GM21529 (cell line): ENCODE data around the gene TRUB2.
"Not testable (repeated sequence)": the region's sequence is repeated elsewhere in the genome, so short reads cannot be mapped to it uniquely, and the experiment has no call there.

Experiments
- ATAC-seq: cut with Tn5 transposase; IDR thresholded peaks from one replicate; pipeline ENCODE4 v1.9.1; 2021; ENCODE audit not compliant: unreplicated experiment

Gene TRUB2

GRCh38 chr9:128341435-128341849 lies 19.2 kb upstream of the TRUB2 start:
- peak; percentile 43 for ATAC-seq

DNA sequence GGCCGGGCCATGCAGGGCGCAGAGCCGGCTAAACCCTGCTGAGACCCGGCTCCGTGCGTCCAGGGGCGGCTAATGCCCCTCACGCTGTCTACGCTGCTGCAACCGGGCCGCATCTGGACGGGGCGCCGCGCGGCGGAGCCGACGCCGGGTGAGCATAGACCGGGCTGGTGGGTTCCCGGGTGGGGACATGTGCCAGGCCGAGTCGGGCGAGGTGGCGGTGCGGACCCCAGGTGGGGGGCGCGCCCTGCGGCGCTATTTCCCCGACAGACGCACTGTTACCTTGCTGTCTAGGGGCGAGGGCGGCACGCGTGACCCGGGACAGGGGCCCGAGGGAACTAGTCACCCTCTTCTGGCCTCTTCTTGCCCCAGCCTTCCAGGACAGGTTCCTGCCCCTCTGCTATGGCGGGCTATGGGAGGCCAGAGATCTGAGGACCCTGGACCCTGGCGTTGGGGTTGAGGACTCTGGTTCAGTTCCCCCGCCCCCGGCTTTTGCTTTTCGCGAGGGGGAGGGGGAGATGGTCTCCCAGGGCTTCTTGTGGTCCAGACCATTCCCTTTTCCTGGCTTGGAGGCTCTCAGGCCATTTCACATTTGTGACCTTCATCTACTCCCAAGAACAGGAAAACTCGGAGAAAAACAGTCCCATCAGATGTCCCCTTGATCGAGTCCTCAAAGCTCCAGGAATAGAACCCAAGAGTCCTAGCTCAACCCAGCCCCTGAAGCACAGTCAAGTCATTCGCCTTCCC lies 18.6 kb upstream of the TRUB2 start:
- peak; percentile 35 for ATAC-seq

GRCh38 chr9:128339761-128340690 lies 17.8 kb upstream of the TRUB2 start, which contains the start of gene SLC27A4:
Gene SLC27A4, plus strand, starts transcription at chr9:128340527. Its CDS starts 2,606 bp downstream, at chr9:128343133.
- ATAC-seq = peak; percentile 81

DNA sequence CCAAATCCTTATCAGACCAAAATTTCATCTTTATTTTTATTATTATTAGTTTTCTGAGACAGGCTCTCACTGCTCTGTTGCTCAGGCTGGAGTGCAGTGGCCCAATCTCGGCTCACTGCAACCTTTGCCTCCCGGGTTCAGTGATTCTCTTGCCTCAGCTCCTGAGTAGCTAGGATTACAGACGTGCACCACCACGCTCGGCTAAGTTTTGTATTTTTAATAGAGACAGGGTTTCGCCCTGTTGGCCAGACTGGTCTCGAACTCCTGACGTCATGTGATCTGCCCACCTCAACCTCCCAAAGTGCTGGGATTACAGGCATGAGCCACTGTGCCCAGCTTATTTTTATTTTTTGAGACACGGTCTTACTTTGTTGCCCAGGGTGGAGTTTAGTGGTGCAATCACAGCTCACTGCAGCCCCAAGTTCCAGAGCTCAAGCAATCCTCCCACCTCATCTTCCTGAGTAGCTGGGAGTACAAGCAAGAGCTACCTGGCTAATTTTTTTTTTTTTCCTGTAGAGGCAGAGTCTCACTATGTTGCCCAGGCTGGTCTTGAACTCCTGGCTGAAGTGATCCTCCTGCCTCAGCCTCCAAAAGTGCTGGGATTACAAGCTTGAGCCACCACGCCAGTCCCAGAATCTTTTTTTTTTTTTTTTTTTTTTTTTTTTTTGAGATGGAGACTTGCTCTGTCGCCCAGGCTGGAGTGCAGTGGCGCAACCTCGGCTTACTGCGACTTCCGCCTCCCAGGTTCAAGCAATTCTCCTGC lies 16.8 kb upstream of the TRUB2 start:
- ATAC-seq = not testable (repeated sequence)

DNA sequence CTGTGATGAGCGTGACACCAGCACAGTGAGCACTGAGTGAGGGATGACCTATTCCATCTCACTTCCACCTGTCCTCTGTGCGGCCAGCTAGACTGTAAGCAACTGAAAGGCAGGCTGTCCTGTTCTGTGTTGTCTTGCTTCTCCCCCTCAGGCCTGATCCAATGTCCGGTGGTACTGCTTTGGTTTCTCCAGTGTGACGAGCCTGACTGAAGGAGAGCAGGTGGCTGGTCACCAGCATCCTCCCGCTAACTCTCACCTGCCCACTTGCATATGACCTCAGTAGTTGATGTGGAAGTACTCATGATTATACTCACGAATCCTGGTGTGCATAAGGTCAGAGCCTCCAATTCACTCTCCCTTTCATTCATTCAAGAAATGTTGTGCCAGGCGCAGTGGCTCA lies 15.7 kb upstream of the TRUB2 start:
- no peak for ATAC-seq

GRCh38 chr9:128335914-128336313 lies 13.7 kb upstream of the TRUB2 start:
- ATAC-seq = no peak

- ATAC-seq = no peak
Measured at GRCh38 chr9:128335161-128335560, 12.9 kb upstream of the TRUB2 start.

DNA sequence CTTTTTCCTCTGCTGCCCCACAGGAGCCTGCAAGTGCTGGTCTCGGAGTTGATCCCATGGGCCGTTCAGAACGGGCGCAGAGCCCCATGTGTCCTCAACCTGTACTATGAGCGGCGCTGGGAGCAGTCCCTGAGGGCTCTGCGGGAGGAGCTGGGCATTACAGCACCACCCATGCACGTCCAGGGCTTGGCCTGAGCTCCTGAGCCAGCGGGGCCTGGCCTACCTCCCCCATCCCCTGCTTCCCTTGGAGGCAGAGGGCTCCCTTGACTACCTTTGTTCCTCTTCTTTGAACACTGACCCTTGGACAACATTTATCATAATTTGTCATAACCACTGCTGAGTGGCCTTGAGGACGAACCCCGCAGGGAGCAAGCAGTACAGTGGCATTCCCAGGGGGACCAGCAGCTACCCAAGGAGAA lies 11.2 kb upstream of the TRUB2 start:
- no peak for ATAC-seq

DNA sequence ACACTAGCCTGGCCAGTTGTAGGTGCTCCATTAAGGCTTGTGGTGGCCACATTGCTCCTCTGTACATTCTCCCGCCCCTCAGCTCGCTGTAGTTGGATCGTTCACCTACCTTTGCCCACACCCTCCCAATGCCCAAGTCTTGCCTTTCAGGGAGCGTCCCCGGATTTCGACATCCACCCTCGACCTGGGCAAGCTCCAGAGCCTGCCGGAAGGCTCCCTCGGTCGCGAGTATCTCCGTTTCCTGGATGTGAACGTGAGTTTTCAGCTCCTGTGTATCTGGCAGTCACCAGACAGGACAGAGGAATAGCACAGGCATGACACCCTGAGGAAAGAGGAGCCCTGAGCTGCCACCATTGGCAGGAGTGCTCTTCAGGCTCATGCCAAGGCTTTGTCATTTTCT lies 3.4 kb upstream of the TRUB2 start:
- no peak for ATAC-seq

- ATAC-seq = no peak
Measured at GRCh38 chr9:128324401-128324800, 2.2 kb upstream of the TRUB2 start.

GRCh38 chr9:128323791-128324190 lies 1.5 kb upstream of the TRUB2 start:
- ATAC-seq = no peak

- ATAC-seq = no peak
Measured at GRCh38 chr9:128323212-128323730, 1.0 kb upstream of the TRUB2 start.

- ATAC-seq = peak; percentile 3
Measured at GRCh38 chr9:128321879-128322403, 306 bp downstream of the TRUB2 start.

DNA sequence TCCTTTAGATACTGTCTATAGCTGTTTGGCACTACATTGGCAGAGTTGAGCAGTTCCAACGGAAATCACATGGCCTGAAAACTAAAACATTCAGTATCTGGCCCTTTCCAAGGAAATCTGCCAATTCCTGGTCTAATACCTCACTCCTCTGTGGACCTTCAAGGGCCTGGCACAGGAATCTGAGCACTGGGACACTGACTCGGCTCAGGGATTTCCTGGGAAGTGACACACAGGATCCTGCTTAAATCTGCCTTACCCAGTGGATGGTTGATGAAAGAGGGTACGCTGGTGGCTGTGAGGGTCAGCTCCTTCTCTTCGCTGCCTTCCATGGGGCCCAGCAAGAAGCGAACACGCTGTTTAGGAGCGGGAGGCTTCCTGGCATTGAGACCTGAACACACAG lies 904 bp downstream of the TRUB2 start:
- no peak for ATAC-seq

GRCh38 chr9:128317629-128318028 lies 4.6 kb downstream of the TRUB2 start:
- no peak for ATAC-seq

GRCh38 chr9:128316421-128316820 lies 5.8 kb downstream of the TRUB2 start:
- no peak for ATAC-seq

DNA sequence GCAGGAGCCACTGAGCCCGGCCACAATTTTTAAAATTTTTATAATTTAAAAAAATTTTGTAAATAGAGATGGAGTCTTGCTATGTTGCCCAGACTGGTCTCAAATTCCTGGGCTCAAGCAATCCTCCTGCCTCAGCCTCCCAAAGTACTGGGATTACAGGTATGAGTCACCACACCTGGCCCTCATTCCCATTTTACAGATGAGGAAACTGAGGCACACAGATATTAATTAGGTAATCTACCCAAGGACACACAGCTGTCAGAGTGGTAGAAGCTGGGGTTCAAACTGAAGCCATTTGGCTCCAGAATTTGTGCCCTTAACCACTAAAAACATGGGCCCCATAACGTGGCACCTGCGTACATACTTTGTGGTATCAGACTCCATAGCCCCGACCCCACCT lies 7.5 kb downstream of the TRUB2 start:
- no peak for ATAC-seq

DNA sequence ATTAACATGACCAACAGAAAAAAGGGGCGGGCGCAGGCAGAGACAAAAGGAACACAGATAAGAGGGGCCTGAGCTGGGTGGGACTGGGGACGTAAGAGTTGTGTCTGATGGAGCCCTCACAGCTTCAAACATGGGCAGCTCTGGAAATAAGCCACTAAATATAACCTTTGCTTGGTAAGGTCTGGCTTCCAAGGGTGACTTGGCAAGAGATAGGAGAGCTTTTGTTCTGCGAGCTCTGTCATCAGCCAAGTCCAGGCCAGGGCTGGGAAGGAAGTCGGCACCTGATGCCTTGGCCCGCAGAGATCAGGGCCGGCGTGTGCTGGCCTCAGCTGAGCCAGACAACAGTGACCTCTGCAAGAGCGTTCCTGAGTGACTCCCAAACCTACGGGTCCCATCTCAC lies 11.8 kb downstream of the TRUB2 start:
- no peak for ATAC-seq

DNA sequence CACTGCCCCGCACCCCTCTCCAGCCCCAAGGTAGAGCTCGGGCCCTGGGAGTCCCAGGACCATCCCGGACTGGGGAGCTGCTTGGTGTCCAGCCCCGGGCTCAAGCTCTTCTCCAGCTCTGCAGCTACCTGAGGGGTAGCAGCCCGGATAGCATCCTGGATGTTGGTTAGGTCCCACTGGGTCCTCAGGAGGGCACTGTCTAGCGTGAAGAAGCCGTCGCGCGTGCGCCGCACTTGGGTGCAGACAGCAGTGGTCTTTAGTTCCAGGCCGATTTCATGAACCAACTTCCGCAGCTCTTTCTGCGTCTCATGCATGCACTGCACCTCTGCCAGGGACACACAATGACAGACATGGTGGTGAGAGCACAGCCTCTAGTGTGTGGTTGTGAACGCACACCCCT lies 12.7 kb downstream of the TRUB2 start:
- no peak for ATAC-seq

DNA sequence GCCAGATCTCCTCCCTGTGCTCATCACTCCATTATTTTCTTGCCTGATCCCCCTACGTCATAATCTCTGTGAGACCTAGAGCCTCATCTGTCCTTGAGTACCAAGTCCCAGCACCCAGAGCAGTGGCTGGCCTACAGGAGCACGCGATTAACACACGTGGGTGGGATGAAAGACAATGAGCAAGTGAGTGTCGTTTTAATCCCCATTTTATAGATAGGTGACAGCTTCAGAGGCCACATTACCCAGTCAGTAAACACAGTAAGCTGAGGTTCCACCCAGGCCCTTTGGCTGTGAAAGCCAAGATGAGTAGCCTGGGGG lies 17.3 kb downstream of the TRUB2 start:
- ATAC-seq = no peak
